A673 (cell line): ENCODE results near the gene AURKAIP1.

Experiments used
- CTCF ChIP-seq: fragments of 300-800, 200-600 bp; sonication (generic); conservative IDR thresholded peaks from 2 replicates; pipeline ENCODE4 v1.5.1; 2017; ENCODE audit warnings: low read depth, mild to moderate bottlenecking, antibody characterized with exemption, low read length, moderate library complexity, mixed read lengths
- EZH2 ChIP-seq: fragments of 200-600 bp; sonication (generic); IDR thresholded peaks from 2 replicates; pipeline ENCODE4 v1.6.1; 2017; ENCODE audit warnings: borderline replicate concordance, low read depth, mild to moderate bottlenecking, mixed read lengths, antibody characterized with exemption, low read length; ENCODE audit not compliant: poor library complexity, severe bottlenecking

DNA sequence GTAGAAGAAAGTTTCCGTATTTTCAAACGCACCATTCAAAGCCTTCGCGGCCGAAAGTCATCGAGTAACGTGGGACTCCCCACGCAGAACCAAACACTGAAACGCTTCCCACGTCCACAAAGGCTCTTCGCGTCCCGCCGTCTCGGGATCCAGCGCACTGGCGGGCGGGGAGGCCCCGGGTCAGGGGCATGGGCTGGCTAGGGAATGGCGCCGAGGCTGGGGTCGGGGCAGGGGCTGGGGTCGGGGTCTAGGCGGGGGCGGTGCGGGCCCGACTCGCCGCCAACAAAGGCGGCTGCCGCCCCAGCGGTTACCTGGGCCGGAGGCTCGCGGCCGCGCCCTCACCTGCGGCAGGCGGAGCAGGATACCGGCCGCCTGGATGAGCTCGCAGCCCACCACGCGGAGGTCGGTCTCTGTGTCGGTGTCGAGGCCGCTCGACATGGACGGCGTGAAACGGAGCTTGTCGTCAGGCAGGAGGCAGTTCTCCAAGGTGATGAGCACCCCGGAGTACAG, 23.7 kb upstream of the AURKAIP1 start:
- TF ChIP-seq EZH2 (no peak), CTCF (no peak)
